ENCODE data around the gene AKT3.

DNA sequence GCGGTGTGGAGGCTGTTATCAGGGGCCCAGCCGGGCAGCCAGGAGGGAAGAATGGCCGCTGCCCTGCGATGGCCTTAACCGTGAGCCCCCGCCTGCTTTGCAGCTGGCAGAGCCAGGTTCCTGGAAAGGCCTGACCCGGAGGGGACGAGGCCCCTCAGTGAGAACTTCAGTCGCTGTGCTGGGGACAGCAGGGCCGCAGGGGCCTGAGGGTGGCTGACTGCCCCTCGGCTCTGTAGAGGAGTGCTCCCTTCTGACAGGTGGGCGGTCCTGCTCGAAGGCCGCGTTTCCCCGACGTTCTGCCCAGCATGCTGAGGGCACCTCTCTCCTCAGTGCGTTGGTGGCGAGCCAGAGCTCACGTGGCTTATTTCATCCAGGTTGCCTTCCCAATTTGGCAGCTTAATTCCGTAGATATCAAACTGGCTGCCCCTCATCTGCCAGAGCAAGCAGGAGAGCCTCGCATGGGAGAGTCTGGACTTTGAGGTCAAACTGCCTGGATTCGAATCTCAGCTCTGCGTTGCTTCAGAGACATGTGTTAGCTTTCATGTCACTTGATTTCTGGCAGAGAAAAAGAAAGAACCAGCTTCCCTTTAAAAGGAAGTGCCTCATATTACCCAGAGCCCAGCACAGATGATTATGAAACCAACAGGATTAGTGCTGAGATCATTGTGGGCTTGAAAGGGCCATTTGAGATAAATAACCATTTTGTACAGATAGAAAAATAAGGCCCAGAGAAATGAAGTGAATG is 354.4 kb downstream of the AKT3 start:
- TF ChIP-seq, protein P1, sequence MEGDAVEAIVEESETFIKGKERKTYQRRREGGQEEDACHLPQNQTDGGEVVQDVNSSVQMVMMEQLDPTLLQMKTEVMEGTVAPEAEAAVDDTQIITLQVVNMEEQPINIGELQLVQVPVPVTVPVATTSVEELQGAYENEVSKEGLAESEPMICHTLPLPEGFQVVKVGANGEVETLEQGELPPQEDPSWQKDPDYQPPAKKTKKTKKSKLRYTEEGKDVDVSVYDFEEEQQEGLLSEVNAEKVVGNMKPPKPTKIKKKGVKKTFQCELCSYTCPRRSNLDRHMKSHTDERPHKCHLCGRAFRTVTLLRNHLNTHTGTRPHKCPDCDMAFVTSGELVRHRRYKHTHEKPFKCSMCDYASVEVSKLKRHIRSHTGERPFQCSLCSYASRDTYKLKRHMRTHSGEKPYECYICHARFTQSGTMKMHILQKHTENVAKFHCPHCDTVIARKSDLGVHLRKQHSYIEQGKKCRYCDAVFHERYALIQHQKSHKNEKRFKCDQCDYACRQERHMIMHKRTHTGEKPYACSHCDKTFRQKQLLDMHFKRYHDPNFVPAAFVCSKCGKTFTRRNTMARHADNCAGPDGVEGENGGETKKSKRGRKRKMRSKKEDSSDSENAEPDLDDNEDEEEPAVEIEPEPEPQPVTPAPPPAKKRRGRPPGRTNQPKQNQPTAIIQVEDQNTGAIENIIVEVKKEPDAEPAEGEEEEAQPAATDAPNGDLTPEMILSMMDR (IDR thresholded peaks at IDR 0.05): no peak
- TF ChIP-seq POLR2AphosphoS5 (IDR thresholded peaks at IDR 0.05) (no peak), POLR2A (IDR thresholded peaks at IDR 0.05) (no peak)

All from upper lobe of left lung (tissue), 4 donors.